HCT116 (cell line): ENCODE results near the gene PITPNC1. TPM values are rescaled to one million over a fixed set of nuclear protein-coding genes. Genes with fewer than 3 reads are reported as not detected.

ENCODE experiments used
- ATAC-seq: fragments of 200-7000 bp; cut with Tn5 transposase; 2 replicates; pipeline ENCODE4 v1.9.1; 2020; ENCODE audit warnings: mild to moderate bottlenecking, moderate library complexity
- BruUV-seq: library from RNA; stranded (reverse); fragments of 400-500 nt; replicated peaks from 2 replicates; lab custom pipeline; 2021; lab: Mats Ljungman, UMichigan
- CTCF ChIA-PET: fragments of 300-600 bp; sonication (Branson Sonifier 250); formaldehyde crosslinking; loops from one replicate; lab custom pipeline; 2021; ENCODE audit warnings: antibody characterized with exemption; lab: Charles Lee
- POLR2A ChIA-PET: fragments of 300-600, 350-600 bp; sonication (Branson Sonifier 250); formaldehyde crosslinking; loops from one replicate; lab custom pipeline; 2021; ENCODE audit warnings: antibody characterized with exemption; lab: Charles Lee
- RAD21 ChIA-PET, 2 experiments: fragments of 300-600 bp; sonication (Branson Sonifier 250); formaldehyde crosslinking; loops; one replicate each; lab custom pipeline; 2023; ENCODE audit warnings: low total read pairs in 2 of 2; ENCODE audit not compliant: uncharacterized antibody in 2 of 2, unreplicated experiment in 2 of 2, low non-redundant PET in 1 of 2; lab: Charles Lee
- DNase-seq: peaks from one replicate; pipeline ENCODE4 v3.0.0-alpha.2; 2010; ENCODE audit warnings: low read depth, low spot score
- H2AFZ ChIP-seq: fragments of 200-600 bp; shearing (Covaris generic), sonication (generic); 2 replicates; pipeline ENCODE4 v1.6.1; 2017; ENCODE audit warnings: low read depth, mixed run types, mixed read lengths, antibody characterized with exemption, low read length; ENCODE audit not compliant: poor library complexity, severe bottlenecking
- H3K27ac ChIP-seq: 2 replicates; pipeline ENCODE4 v1.5.1; 2012; ENCODE audit warnings: low read depth, low read length
- H3K27me3 ChIP-seq: fragments of 200-600 bp; sonication (generic); 2 replicates; pipeline ENCODE4 v1.6.1; 2016; ENCODE audit warnings: mixed run types, low read length, mixed read lengths; ENCODE audit not compliant: insufficient read depth
- H3K36me3 ChIP-seq, 2 experiments: fragments of 200-500 bp in 1 of 2; fragments of 200-600 bp in 1 of 2; sonication (Bioruptor generic) in 1 of 2; sonication (generic) in 1 of 2; 2 replicates each; pipeline versions ENCODE4 v1.5.1 to v1.6.1; 2014 to 2016; ENCODE audit warnings: low read length in 2 of 2, inconsistent platforms in 1 of 2, mixed read lengths in 1 of 2, mixed run types in 1 of 2; ENCODE audit not compliant: insufficient read depth in 2 of 2, control insufficient read depth in 1 of 2
- H3K4me1 ChIP-seq, 2 experiments: fragments of 200-600 bp in 1 of 2; sonication (generic) in 1 of 2; 2 replicates each; pipeline versions ENCODE4 v1.5.1 to v1.6.1; 2012 to 2017; ENCODE audit warnings: low read length in 2 of 2, inconsistent platforms in 1 of 2, mild to moderate bottlenecking in 1 of 2, mixed read lengths in 1 of 2, mixed run types in 1 of 2, moderate library complexity in 1 of 2; ENCODE audit not compliant: insufficient read depth in 2 of 2, control insufficient read depth in 1 of 2
- H3K4me2 ChIP-seq: fragments of 200-600 bp; sonication (generic); 2 replicates; pipeline ENCODE4 v1.6.1; 2017; ENCODE audit warnings: mixed run types, low read length, mixed read lengths
- H3K4me3 ChIP-seq, 2 experiments: fragments of 200-600 bp in 1 of 2; sonication (generic) in 1 of 2; replicated peaks in 1 of 2; 2 replicates each; pipeline ENCODE4 v1.5.1; 2011 to 2016; ENCODE audit warnings: low read length in 2 of 2, control low read depth in 1 of 2, low read depth in 1 of 2, mild to moderate bottlenecking in 1 of 2, mixed read lengths in 1 of 2, mixed run types in 1 of 2
- H3K79me2 ChIP-seq: fragments of 200-600 bp; sonication (generic); 2 replicates; pipeline ENCODE4 v1.6.1; 2017; ENCODE audit warnings: mild to moderate bottlenecking, mixed run types, low read length, moderate library complexity, mixed read lengths; ENCODE audit not compliant: insufficient read depth
- H3K9ac ChIP-seq: fragments of 200-600 bp; sonication (generic); 2 replicates; pipeline ENCODE4 v1.6.1; 2016; ENCODE audit warnings: low read length, mixed read lengths
- H3K9me2 ChIP-seq: fragments of 200-600 bp; sonication (generic), shearing (Covaris generic); 2 replicates; pipeline ENCODE4 v1.6.1; 2017; ENCODE audit warnings: mixed run types, mild to moderate bottlenecking, moderate library complexity; ENCODE audit not compliant: insufficient read depth
- H3K9me3 ChIP-seq, 2 experiments: fragments of 200-500 bp in 1 of 2; fragments of 200-600 bp in 1 of 2; sonication (Bioruptor generic) in 1 of 2; sonication (generic) in 1 of 2; 2 replicates each; pipeline ENCODE4 v1.6.1; 2014 to 2017; ENCODE audit warnings: low read length in 2 of 2, mixed read lengths in 2 of 2, inconsistent platforms in 1 of 2, low read depth in 1 of 2, mild to moderate bottlenecking in 1 of 2, mixed run types in 1 of 2, moderate library complexity in 1 of 2; ENCODE audit not compliant: control insufficient read depth in 1 of 2, insufficient read depth in 1 of 2
- H4K20me1 ChIP-seq: fragments of 200-600 bp; sonication (generic), shearing (Covaris generic); 2 replicates; pipeline ENCODE4 v1.6.1; 2017; ENCODE audit warnings: mixed run types, mild to moderate bottlenecking, moderate library complexity; ENCODE audit not compliant: insufficient read depth
- ATF3 ChIP-seq: IDR thresholded peaks from 2 replicates; pipeline ENCODE4 v1.6.1; 2012
- EZH2phosphoT487 ChIP-seq: fragments of 200-600 bp; IDR thresholded peaks from 2 replicates; pipeline ENCODE4 v1.6.1; 2018; ENCODE audit warnings: antibody characterized with exemption, borderline replicate concordance
- FOSL1 ChIP-seq: IDR thresholded peaks from 2 replicates; pipeline ENCODE4 v1.6.1; 2012; ENCODE audit warnings: low read depth
- JUND ChIP-seq: IDR thresholded peaks from 2 replicates; pipeline ENCODE4 v1.6.1; 2012
- MAX ChIP-seq: IDR thresholded peaks from 2 replicates; pipeline ENCODE4 v1.6.1; 2012
- POLR2A ChIP-seq: IDR thresholded peaks from 2 replicates; pipeline ENCODE4 v1.7.0; 2011; ENCODE audit warnings: borderline replicate concordance; ENCODE audit not compliant: insufficient read depth, insufficient read length; ENCODE audit errors: extremely low read depth
- REST ChIP-seq: IDR thresholded peaks from 2 replicates; pipeline ENCODE4 v1.6.1; 2012; ENCODE audit warnings: low read depth
- SIN3A ChIP-seq: IDR thresholded peaks from 2 replicates; pipeline ENCODE4 v1.6.1; 2012; ENCODE audit warnings: low read depth
- TCF7L2 ChIP-seq: IDR thresholded peaks from 2 replicates; pipeline ENCODE4 v1.7.0; 2011; ENCODE audit warnings: borderline replicate concordance, inconsistent platforms; ENCODE audit not compliant: insufficient read depth, insufficient read length; ENCODE audit errors: extremely low read depth
- YY1 ChIP-seq: IDR thresholded peaks from 2 replicates; pipeline ENCODE4 v1.6.1; 2011; ENCODE audit warnings: low read length, low read depth, moderate library complexity, mild to moderate bottlenecking; ENCODE audit not compliant: insufficient replicate concordance; ENCODE audit errors: extremely low read depth
- ZBTB33 ChIP-seq: IDR thresholded peaks from 2 replicates; pipeline ENCODE4 v1.6.1; 2011; ENCODE audit warnings: mild to moderate bottlenecking, low read length, moderate library complexity; ENCODE audit not compliant: insufficient replicate concordance; ENCODE audit errors: extremely low read depth
- ZNF274 ChIP-seq: fragments of 200-500 bp; sonication (Bioruptor generic); IDR thresholded peaks from 2 replicates; pipeline ENCODE4 v1.6.1; 2014; ENCODE audit warnings: mild to moderate bottlenecking, low read depth, low read length, inconsistent platforms
- intact Hi-C: fragments of 100-400 bp; cut with micrococcal nuclease; formaldehyde crosslinking; loops from 2 replicates; pipeline ENCODE4 v1.10.0; 2022
- total RNA-seq: library from RNA; stranded (reverse); gene quantifications from one replicate; pipeline ENCODE4 v1.2.1, GENCODE V29; 2021; ENCODE audit not compliant: unreplicated experiment

Gene PITPNC1
- total RNA-seq, 1 experiment from 2014 or later = 41.9 TPM

- TF ChIP-seq ZBTB33 (no peak), YY1 (no peak), JUND (no peak)
- TF ChIP-seq, all 23 proteins: peak for 0
These were observed 208.1 kb downstream of the PITPNC1 start (continued) for GRCh38 chr17:67585077-67585602.

GRCh38 chr17:67588326-67588725 is 211.2 kb downstream of the PITPNC1 start:
- DNase-seq = no peak
- no peaks in the 10 kb centered on the region for H4K20me1 ChIP-seq
- intact Hi-C loops = no loop called here
- H3K79me2 ChIP-seq = no peaks in the 10 kb centered on the region
- TF ChIP-seq EZH2phosphoT487 (no peak), TCF7L2 (no peak), ATF3 (no peak), POLR2A (no peak), MAX (no peak), REST (no peak), FOSL1 (no peak), JUND (no peak), ZNF274 (no peak), SIN3A (no peak)
- TF ChIP-seq, all 23 proteins: peak for 0
- Histone ChIP-seq H3K9ac (no peak overlapping the region), H3K4me2 (no peak overlapping the region), H3K4me3 (no peak overlapping the region), H3K9me3 (no peaks in the 10 kb centered on the region), H3K4me1 (no peaks in the 10 kb centered on the region), H3K27ac (no peak overlapping the region), H3K9me2 (no peaks in the 10 kb centered on the region), H3K36me3 (no peaks in the 10 kb centered on the region), H2AFZ (no peak overlapping the region), H3K27me3 (no peaks in the 10 kb centered on the region)
- POLR2A ChIA-PET = no interaction called here
- BruUV-seq = no TSS peak
- ATAC-seq = no peak
- CTCF ChIA-PET = no interaction called here
- RAD21 ChIA-PET = no interaction called here
